GM12873 (cell line): Measurements from ENCODE around the gene NATD1.
A peak's percentile ranks its signal among the peaks of the same experiment; 100 is the strongest.

Experiments used
- CTCF ChIP-seq: IDR thresholded peaks from 2 replicates; pipeline ENCODE4 v1.5.1; 2012; ENCODE audit warnings: low read depth, mild to moderate bottlenecking, moderate library complexity, low read length, control low read depth; ENCODE audit not compliant: insufficient read depth; ENCODE audit errors: missing control alignments

The NATD1 gene

GRCh38 chr17:21269394-21269793, 16.2 kb upstream of the NATD1 start:
- no peak for TF ChIP-seq CTCF

DNA sequence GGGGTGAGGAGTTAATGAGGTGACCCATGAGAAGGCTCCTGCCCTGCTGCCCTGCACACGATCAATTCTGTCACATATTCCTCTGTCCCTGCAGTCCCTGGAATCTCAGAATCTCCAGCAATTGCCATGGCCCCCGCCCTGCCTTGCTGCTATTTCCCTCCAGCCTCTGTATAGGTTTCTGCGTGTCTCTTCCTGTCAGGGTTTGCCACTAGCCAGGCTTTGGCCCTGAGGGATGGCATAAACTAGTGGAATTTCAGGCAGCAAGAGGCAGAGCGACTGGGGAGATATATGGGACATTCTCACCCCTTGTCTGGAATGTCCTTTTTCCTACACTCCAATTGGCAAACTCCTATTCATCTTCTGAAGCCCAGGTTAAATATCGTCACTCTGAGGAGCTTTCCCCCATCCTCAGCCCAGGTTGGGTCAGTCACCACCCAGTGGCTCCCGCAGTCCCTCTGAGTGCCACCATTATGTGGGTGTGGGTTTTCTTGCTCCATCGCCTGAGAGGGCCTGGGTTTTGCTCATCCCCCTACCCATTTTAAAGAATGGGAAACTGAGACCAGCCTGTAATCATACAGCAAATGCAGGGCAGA, 15.5 kb upstream of the NATD1 start:
- no peak for TF ChIP-seq CTCF

DNA sequence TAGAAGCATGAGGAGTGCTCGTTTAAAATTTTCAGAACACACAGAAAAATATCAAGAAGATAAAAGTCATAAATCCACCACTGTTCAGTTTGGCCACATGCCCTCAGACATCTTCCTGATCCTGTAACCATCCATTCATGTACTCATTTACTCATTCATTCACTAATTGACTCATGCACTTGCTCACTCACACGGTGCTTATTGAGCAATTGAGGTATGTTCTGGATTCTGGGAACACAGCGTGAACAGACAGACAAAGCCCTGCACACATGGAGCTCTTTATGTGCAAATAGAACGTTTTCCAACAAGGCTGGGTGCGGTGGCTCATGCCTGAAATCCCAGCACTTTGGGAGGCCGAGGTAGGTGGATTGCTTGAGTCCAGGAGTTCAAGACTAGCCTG, 10.2 kb upstream of the NATD1 start:
- TF ChIP-seq CTCF, result no peak

DNA sequence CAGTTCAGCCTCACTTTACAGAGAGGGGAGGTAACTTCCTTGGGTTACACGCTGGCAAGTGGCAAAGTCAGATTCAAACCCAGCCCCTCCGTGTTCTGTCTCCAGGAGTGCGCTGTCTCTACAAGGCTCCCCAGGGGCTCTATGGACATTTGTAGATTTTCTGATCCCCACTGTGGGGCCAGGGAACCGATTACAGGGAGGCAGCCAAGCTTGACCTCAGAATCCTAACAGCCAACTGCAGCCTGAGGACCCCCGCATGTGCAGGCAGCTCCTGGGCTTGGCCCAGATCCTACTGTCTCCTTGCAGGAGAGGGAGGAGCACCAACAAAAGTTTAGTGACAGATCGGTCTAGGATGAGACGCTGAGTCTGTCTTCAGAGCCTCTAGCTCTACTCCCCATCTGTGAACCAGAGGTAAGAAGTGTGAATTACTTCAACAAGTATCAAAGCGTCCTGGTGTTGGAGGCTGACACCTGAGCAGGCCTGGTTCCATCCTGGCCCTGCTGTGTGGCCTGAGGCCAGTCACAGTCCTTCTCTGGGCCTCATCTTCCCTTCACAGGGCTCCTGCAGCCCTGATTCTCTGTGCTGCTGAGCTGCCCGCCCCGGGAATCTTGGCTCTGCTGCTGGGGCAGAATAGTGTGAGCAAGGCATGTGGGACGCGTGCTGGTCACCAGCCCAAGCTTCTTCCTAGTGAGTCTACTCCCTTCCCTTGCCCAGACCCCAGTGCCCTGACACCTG, 9.2 kb upstream of the NATD1 start:
- TF ChIP-seq CTCF, result no peak

- TF ChIP-seq CTCF, result no peak
Observed at GRCh38 chr17:21258593-21258992, 5.4 kb upstream of the NATD1 start.

DNA sequence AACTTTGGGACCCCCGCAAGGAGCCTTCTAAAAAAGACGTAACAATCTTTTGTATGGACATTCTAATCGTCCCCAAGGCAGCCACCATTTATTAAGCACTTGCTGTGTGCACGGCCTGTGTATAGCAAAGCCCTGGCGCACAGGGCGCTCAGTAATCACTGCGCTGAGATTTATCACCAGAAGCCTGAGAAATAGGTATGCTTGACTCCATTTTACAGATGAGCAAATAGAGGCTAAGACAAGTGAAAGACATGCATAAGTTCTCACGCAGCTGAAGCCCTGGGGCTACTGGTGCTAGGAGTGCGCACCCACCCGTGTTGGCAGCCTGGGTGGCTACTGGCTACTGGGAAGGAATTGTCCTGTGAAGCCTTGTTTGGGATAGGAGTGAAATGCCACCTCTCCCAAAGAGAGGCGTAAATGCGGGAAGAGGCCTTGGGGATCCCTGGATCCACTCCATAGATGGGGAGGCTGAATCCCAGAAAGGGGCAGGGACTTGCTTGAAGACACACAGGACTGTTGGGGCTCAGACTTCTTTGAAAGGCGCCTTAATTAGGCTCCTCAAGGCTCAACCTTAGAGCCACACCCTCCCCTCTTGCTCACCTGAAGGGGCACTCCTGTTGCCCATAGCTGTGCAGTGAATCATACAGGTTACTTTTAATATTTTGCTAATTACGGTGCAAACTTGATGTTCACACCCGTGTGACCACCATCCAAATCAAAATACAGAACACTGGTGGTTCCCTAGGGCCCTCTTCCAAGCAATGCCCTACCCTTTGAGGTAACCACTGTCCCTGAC, 634 bp upstream of the NATD1 start:
- peak; percentile 6 for TF ChIP-seq CTCF

GRCh38 chr17:21252289-21252795, 868 bp downstream of the NATD1 start:
- no peak for TF ChIP-seq CTCF
